ENCODE results near the gene SFMBT2.

The SFMBT2 gene

GRCh38 chr10:7425691-7426090 lies 14.9 kb upstream of the SFMBT2 start:
- no peak for DNase-seq (ENCODE audit: low spot score)

DNA sequence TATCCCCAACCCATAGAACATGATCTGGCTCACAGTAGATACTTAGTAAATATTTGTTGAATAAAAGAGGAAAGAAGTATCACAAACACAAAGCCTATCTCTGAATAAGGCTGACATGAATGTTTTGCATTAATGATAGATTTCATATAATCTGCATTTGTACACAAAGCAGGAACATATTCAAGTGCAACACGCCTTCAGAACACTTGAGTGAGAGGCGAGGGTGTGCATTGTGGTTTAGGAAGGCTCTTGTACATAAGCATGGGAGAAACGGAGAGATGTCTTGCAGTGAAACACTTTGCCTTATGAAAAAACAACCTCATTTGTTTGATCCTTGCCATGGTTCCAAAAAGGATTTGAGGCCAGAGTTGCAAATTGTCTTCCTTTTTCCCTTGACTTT lies 14.1 kb upstream of the SFMBT2 start:
- DNase-seq (ENCODE audit: low spot score): no peak

DNA sequence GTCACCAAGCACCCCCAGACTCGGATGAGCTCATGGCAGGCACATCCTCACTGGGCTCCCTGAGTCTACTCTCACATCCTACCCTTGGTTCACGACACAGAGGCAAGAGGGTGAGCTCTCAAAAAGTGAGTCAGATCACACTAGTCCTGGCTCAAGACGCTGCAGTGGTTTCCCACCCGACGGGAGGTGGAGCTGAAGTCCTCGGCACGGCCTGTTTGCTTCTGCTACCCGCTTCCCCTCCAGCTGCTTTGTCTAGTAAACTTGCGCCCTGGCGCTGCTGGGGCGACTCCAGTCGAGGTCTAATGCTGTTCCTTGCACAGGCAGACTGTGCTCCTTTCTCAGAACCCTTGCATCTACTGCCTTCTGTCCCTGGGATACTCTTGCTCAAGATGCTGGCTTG lies 13.5 kb upstream of the SFMBT2 start:
- DNase-seq (ENCODE audit: low spot score): no peak

GRCh38 chr10:7423521-7423920 lies 12.7 kb upstream of the SFMBT2 start:
- no peak for DNase-seq (ENCODE audit: low spot score)

DNA sequence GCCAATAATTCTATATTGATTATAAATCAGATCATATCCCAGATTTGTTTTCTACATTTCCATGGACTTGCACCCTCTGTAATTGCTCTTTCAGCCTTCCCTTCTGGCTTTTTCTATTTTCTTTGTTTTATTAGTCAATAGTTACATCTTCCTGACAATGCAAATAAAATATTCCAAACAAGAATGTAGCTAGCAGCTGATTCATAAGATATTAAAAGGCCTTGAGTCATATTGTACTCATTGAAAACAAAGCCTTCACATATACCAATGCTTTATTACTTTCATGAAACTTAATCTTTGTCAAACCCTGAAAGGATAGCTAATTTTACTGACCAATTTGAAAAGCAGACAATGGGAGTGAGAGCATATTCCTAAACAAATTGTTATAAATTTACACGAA lies 10.7 kb upstream of the SFMBT2 start:
- no peak for DNase-seq (ENCODE audit: low spot score)

GRCh38 chr10:7419998-7420397 lies 9.2 kb upstream of the SFMBT2 start:
- no peak for DNase-seq (ENCODE audit: low spot score)

DNA sequence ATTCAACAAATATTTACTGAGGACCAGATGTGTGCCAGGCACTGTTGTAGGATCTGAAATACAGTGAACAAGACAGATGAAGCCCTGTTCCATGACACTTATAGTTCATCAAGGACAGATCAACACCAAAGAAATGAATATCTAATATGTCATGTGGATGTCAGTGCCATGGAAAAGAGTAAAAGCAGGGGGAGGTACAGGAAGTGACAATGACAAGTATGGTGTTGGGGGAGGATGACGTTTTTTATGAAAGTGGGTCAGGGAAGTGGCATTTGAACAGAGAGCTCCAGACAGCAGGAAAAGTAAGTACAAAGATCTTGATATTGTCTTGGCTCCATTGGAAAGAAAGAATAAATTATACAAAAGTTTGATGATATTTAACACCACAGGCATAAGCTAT lies 7.0 kb upstream of the SFMBT2 start:
- no peak for DNase-seq (ENCODE audit: low spot score)

DNA sequence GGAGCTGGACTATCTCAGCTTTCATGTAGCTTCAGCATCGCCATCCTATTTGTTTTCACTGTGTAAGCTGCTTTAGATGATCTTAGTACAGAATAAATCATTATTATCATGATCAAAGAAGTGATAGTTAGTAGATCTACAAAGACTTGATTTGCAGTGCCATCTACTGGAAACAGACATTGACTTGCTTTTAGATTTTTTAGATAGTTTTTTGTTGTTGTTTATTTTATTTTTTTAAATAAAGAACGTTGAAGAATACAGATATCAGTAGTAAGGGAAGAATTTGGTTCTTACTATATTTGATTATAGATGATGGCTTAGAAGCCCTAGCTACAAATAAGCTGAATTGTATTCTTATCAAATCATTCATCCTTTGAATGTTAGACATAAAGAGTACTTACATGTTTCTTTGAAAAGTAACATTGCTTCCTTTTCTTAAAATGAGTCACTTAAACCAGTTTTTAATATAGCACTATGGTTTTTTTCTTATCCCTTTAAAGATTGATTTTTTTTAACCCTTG lies 6.3 kb upstream of the SFMBT2 start:
- peak; percentile 20 for DNase-seq (ENCODE audit: low spot score)

- DNase-seq (ENCODE audit: low spot score): no peak
These were observed 3.9 kb upstream of the SFMBT2 start for GRCh38 chr10:7414766-7415165.

- DNase-seq (ENCODE audit: low spot score): no peak
These were observed 2.1 kb upstream of the SFMBT2 start for GRCh38 chr10:7412928-7413282.

DNA sequence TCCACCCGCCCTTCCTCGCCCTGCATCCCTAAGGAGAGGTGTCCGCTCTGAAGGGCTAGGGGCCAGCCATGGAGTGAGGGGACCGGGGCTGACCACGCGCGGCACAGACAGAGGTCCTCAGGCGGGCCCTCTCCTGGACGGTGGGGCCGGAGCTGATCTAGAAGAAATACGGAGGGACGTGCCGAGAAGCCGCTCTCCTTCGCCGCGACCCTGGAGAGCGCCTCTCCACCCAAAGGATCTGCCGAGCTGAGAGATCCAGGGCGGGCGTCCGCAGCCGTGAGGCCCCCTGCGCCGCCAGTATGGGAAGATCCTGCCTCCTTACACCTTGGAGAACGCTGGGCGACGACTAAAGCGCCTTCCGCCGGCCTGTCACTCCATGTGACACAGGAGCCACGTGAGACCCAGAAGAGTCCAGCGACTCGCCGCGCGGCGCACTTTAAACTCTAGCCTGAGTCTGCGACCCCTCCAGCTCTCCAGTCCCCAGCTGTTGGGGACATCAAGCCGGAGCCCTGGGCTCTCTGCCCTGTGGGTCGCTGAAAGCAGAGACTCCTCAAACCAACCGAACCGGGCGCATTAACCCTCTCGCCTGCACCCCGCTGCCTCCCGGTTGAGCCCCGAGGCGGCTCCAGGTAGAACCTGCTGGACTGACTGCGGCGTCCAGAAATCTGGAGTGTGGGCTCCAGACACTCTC lies 1.5 kb upstream of the SFMBT2 start:
- no peak for DNase-seq (ENCODE audit: low spot score)

DNA sequence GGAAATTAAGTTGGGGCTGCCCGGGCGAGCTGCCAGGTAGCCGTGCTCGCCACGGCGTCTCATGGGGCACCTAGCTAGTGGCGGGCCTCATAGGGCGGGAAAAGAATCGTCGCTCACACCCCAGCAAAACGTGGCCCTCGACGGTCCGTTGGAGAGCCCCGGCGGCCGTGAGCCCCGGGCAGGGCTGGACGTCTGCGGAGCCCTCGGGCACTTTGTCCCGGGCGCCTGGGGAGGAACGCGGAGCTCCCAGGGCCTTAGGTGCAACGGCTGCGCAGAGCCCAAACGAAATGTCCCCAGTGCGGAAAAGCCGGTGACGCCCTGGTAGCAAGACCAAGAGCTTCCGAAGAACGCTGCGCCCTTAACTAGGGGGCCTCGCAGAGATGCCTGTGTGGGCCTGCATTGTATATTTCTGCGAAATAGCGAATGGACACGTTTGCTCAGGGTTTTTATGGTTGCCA lies 866 bp upstream of the SFMBT2 start:
- no peak for DNase-seq (ENCODE audit: low spot score)

DNA sequence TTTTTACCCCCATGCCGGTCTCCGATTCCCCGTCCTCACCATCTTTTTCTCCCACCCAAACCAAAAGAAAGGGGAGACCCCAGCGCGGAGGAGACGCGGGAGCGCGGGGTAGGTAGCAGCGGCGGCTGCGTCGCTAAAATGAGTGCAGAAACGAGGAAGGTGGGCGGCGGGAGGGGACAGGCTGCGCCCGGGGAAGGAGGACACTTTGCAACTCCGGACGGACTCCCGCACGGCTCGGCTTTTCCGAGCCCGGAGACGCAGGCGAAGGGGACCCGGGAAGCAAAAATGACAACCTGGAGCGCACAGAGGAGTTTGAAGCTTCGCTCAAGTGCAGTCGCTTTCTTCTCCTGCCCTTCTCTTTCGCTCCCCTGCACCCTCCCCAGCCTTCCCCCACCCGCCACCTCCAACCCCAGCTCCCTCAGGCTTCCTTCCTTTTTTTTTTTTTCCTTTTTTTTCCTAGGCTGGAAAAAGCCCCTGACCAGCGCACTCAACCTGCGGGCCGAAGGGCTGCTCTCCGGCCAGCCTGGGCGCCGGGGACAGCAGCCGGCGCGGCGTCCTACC lies 453 bp downstream of the SFMBT2 start:
- no peak for DNase-seq (ENCODE audit: low spot score)

GRCh38 chr10:7409732-7410168 lies 1.1 kb downstream of the SFMBT2 start:
- no peak for DNase-seq (ENCODE audit: low spot score)

DNA sequence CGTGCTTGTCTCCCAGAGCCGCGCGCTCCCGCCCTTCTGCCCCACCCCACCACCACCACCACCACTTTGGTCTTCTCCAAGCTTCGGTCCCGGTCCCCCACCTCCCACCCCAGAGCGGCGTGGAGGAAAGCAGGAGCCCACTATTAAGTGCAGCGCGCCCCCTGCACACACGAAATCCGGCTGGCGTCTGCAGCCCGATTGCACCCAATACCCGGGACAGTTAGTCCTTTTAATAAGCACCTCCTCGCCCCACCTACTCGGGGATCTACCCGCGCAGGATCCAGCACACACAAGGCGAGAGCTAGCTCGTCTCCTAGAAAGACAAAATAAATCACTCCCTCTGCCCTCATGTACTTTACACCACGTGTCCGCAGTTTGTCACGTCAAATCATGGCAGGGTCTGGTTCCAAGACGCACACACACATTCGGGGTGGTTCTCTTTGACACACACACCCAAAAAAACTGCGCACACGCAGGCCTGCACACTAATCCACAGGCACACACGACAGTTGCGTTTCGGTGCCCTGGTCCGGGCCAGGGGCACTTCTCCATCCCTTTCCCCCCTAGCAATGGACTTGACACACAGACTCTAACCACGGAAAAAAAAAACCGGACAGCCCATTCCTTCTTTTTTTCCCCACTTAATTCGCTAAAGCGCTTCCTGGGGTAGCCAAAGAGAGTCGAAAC lies 1.6 kb downstream of the SFMBT2 start:
- DNase-seq (ENCODE audit: low spot score): no peak

GRCh38 chr10:7408291-7409044 lies 2.4 kb downstream of the SFMBT2 start:
- DNase-seq (ENCODE audit: low spot score): no peak

DNA sequence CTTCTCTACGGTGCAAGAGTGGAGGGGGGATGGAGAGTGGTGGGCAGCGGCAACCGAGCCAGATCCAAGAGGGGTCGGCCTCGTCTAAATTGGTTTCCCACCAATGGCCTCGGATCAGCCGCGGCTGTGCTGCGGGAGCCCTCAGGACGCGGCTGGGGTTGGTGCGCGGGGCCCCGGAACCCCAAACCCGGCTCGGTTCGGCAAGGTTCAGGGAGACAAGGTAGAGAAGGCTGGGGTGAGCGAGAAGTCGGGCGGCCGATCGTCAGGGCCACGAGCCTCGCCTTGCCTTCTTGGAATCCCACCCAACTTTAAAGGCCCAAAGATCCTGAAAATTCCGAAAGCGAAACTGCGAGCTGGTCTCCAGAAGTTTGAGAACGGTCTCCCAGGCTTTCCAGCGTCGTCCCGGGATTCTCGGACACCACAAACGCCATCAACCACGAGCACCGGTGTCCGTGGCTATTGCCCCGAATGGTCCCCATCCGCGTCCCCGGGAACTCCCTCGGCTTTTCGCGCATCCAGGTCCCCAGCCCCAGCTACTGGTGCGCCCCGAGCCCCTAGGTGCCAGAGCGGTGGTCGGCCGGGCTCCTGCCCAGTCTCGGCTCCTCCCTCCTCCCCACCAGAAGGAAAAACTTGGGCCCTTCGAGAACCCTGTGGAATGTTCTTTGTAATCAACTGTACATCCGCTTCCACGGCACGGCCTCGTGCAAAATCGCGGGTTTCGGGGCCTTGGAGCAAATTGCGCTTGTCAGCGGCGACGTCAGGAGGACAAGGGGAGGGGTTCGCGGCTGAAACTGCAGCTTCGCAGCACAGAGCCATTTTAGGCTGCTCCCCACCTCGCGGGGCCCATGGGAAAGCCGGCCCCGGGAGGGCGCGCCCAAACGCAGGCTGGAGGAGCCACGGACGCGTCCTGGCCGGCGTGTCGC lies 3.2 kb downstream of the SFMBT2 start:
- no peak for DNase-seq (ENCODE audit: low spot score)

GRCh38 chr10:7406712-7407333 lies 4.0 kb downstream of the SFMBT2 start:
- no peak for DNase-seq (ENCODE audit: low spot score)

- no peak for DNase-seq (ENCODE audit: low spot score)
These were observed 5.2 kb downstream of the SFMBT2 start for GRCh38 chr10:7405637-7406036.

DNA sequence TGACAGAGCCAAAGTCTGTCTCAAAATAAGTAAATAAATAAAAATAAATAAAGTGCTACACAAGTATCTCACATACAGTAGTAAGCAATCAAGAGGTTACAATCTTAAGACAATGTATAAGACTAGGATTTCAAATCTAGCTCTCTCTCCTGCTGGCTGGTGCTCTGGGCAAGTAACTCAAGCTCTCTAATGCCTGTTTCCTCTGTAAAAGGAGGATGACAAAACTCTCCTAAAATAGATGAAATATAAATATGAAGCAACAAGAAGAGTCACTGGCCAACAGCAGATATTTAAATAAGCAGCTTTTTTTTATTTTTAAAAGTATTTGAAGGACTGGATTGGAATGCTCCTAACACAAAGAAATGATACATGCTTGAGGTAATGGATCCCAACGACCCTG lies 7.2 kb downstream of the SFMBT2 start:
- no peak for DNase-seq (ENCODE audit: low spot score)

GRCh38 chr10:7401782-7402181 lies 9.1 kb downstream of the SFMBT2 start:
- no peak for DNase-seq (ENCODE audit: low spot score)
